SK-N-SH treated with all-trans-retinoic acid at 6 μM for 48 hours (cell line): Measurements from ENCODE around the gene PLCB4.

ENCODE experiments used
- ISL1 ChIP-seq: fragments of 250-450 bp; sonication (Bioruptor Pico); IDR thresholded peaks from 2 replicates; pipeline ENCODE4 v2.1.2; 2022; ENCODE audit warnings: mild to moderate bottlenecking, moderate library complexity
- PATZ1 ChIP-seq: fragments of 250-450 bp; sonication (Bioruptor Pico); IDR thresholded peaks from 2 replicates; pipeline ENCODE4 v1.8.0; 2020; ENCODE audit warnings: mild to moderate bottlenecking, moderate library complexity, borderline replicate concordance
- POU6F1 ChIP-seq: fragments of 250-450 bp; sonication (Bioruptor Pico); IDR thresholded peaks from 2 replicates; pipeline ENCODE4 v1.8.0; 2021; ENCODE audit warnings: low read depth, mild to moderate bottlenecking, moderate library complexity, borderline replicate concordance
- RARB ChIP-seq: fragments of 250-450 bp; sonication (Bioruptor Pico); IDR thresholded peaks from 2 replicates; pipeline ENCODE4 v1.8.0; 2021; ENCODE audit warnings: mild to moderate bottlenecking, moderate library complexity

- TF ChIP-seq RARB (no peak), PATZ1 (CRISPR knock-in tag) (no peak), POU6F1 (CRISPR knock-in tag) (no peak), ISL1 (CRISPR knock-in tag) (no peak)
Observed at GRCh38 chr20:9258901-9259300, 190.0 kb downstream of the PLCB4 start.
